H1 (cell line): ENCODE results near the gene MEGF11. TPM values are rescaled to one million over a fixed set of nuclear protein-coding genes. Genes with fewer than 3 reads are reported as not detected.

ENCODE experiments used
- CTCF ChIA-PET: fragments of 300-600 bp; sonication (Branson Sonifier 250); formaldehyde crosslinking; loops from one replicate; lab custom pipeline; 2021; ENCODE audit not compliant: partially characterized antibody; lab: Charles Lee
- POLR2A ChIA-PET: fragments of 300-600 bp; sonication (Branson Sonifier 250); formaldehyde crosslinking; loops from one replicate; lab custom pipeline; 2021; ENCODE audit warnings: inconsistent platforms; ENCODE audit not compliant: partially characterized antibody; lab: Charles Lee
- DNase-seq, 2 experiments: peaks; one replicate each; pipeline versions ENCODE4 v3.0.0 to v3.0.0-alpha.2; 2010 to 2022; ENCODE audit warnings: low spot score in 2 of 2, low read depth in 1 of 2, mixed read lengths in 1 of 2
- FAIRE-seq: peaks from 2 replicates; lab custom pipeline; 2011; peaks lifted over from hg19 to GRCh38; lab: Jason Lieb, UNC
- H2AFZ ChIP-seq: 2 replicates; pipeline ENCODE4 v1.8.1; 2012; ENCODE audit warnings: low read length, inconsistent platforms
- H2AK5ac ChIP-seq: 2 replicates; pipeline ENCODE4 v1.6.1; 2013; ENCODE audit warnings: low read depth, low read length
- H2BK120ac ChIP-seq: replicated peaks from 2 replicates; pipeline ENCODE3; 2013; ENCODE audit warnings: low read depth, low read length, inconsistent platforms
- H2BK12ac ChIP-seq: 2 replicates; pipeline ENCODE4 v1.6.1; 2013; ENCODE audit warnings: low read depth, low read length
- H2BK15ac ChIP-seq: 2 replicates; pipeline ENCODE4 v1.6.1; 2013; ENCODE audit warnings: low read length
- H2BK20ac ChIP-seq: 2 replicates; pipeline ENCODE4 v1.6.1; 2013; ENCODE audit warnings: low read length
- H2BK5ac ChIP-seq: 2 replicates; pipeline ENCODE4 v1.6.1; 2013; ENCODE audit warnings: low read depth, low read length
- H3K14ac ChIP-seq: 2 replicates; pipeline ENCODE4 v1.6.1; 2013; ENCODE audit warnings: inconsistent platforms; ENCODE audit not compliant: insufficient read length
- H3K18ac ChIP-seq: 2 replicates; pipeline ENCODE4 v1.6.1; 2013; ENCODE audit warnings: low read length; ENCODE audit errors: extremely low read depth
- H3K23ac ChIP-seq: 2 replicates; pipeline ENCODE4 v1.6.1; 2013; ENCODE audit warnings: inconsistent platforms; ENCODE audit not compliant: insufficient read length
- H3K23me2 ChIP-seq: 2 replicates; pipeline ENCODE4 v1.6.1; 2013; ENCODE audit warnings: low read depth, low read length
- H3K27ac ChIP-seq: 2 replicates; pipeline ENCODE4 v1.6.1; 2011; ENCODE audit warnings: low read depth, low read length, inconsistent platforms
- H3K27me3 ChIP-seq, 4 experiments: replicated peaks in 1 of 4; 1 replicate in 1 of 4; 2 replicates in 3 of 4; pipeline versions ENCODE4 v1.6.1 to v1.8.1; 2011 to 2013; ENCODE audit warnings: low read length in 3 of 4, mild to moderate bottlenecking in 3 of 4, inconsistent platforms in 2 of 4, mixed read lengths in 2 of 4, moderate library complexity in 1 of 4; ENCODE audit not compliant: control insufficient read depth in 3 of 4, insufficient read depth in 3 of 4; ENCODE audit errors: extremely low read depth in 1 of 4
- H3K36me3 ChIP-seq, 4 experiments: 2 replicates each; pipeline versions ENCODE4 v1.6.1 to v1.8.1; 2011 to 2013; ENCODE audit warnings: mild to moderate bottlenecking in 4 of 4, low read length in 3 of 4, moderate library complexity in 2 of 4, control low read depth in 1 of 4, inconsistent platforms in 1 of 4; ENCODE audit not compliant: insufficient read depth in 4 of 4, control insufficient read depth in 2 of 4
- H3K4ac ChIP-seq: replicated peaks from 2 replicates; pipeline ENCODE3; 2013; ENCODE audit warnings: low read length, low read depth, mixed read lengths, inconsistent platforms; ENCODE audit not compliant: insufficient read length
- H3K4me1 ChIP-seq, 4 experiments: replicated peaks in 1 of 4; 1 replicate in 1 of 4; 2 replicates in 3 of 4; pipeline versions ENCODE4 v1.6.1 to v1.8.1; 2011 to 2013; ENCODE audit warnings: low read length in 3 of 4, inconsistent platforms in 2 of 4, mixed read lengths in 1 of 4; ENCODE audit not compliant: insufficient read depth in 4 of 4, control insufficient read depth in 3 of 4
- H3K4me2 ChIP-seq, 2 experiments: 2 replicates each; pipeline versions ENCODE4 v1.6.1 to v1.8.1; 2011 to 2013; ENCODE audit warnings: low read depth in 2 of 2, low read length in 2 of 2, control low read depth in 1 of 2, inconsistent platforms in 1 of 2, mild to moderate bottlenecking in 1 of 2; ENCODE audit not compliant: insufficient read depth in 1 of 2
- H3K4me3 ChIP-seq, 4 experiments: fragments of 200-600, 300-600 bp in 1 of 4; sonication (generic), shearing (Covaris generic), sonication (Bioruptor Twin) in 1 of 4; 2 replicates each; pipeline versions ENCODE4 v1.5.1 to v1.8.1; 2011 to 2016; ENCODE audit warnings: low read length in 4 of 4, low read depth in 3 of 4, control low read depth in 2 of 4, inconsistent platforms in 2 of 4, mild to moderate bottlenecking in 2 of 4, mixed read lengths in 1 of 4, moderate library complexity in 1 of 4; ENCODE audit not compliant: insufficient read depth in 2 of 4; ENCODE audit errors: extremely low read depth in 1 of 4
- H3K56ac ChIP-seq: replicated peaks from 2 replicates; pipeline ENCODE3; 2013; ENCODE audit warnings: low read depth, mild to moderate bottlenecking, mixed read lengths, low read length, inconsistent platforms; ENCODE audit not compliant: insufficient read length
- H3K79me1 ChIP-seq: 2 replicates; pipeline ENCODE4 v1.6.1; 2013; ENCODE audit warnings: low read depth, low read length, control low read depth
- H3K79me2 ChIP-seq, 2 experiments: 2 replicates each; pipeline versions ENCODE4 v1.6.1 to v1.8.1; 2012 to 2013; ENCODE audit warnings: low read length in 2 of 2, mild to moderate bottlenecking in 2 of 2, inconsistent platforms in 1 of 2; ENCODE audit not compliant: insufficient read depth in 2 of 2, control insufficient read depth in 1 of 2
- H3K9ac ChIP-seq, 4 experiments: replicated peaks in 1 of 4; 1 replicate in 1 of 4; 2 replicates in 3 of 4; pipeline versions ENCODE4 v1.6.1 to v1.8.1; 2011 to 2013; ENCODE audit warnings: low read depth in 3 of 4, low read length in 3 of 4, control low read depth in 2 of 4, mild to moderate bottlenecking in 2 of 4, moderate library complexity in 2 of 4, inconsistent platforms in 1 of 4; ENCODE audit errors: extremely low read depth in 1 of 4
- H3K9me3 ChIP-seq, 2 experiments: 2 replicates each; pipeline versions ENCODE4 v1.6.1 to v1.8.1; 2012 to 2013; ENCODE audit warnings: mild to moderate bottlenecking in 2 of 2, moderate library complexity in 2 of 2, control low read depth in 1 of 2, inconsistent platforms in 1 of 2, low read depth in 1 of 2, low read length in 1 of 2, mixed read lengths in 1 of 2; ENCODE audit not compliant: insufficient read depth in 2 of 2
- H4K20me1 ChIP-seq, 2 experiments: replicated peaks in 1 of 2; 2 replicates each; pipeline versions ENCODE3 to v1.8.1; 2011 to 2013; ENCODE audit warnings: inconsistent platforms in 2 of 2, low read length in 2 of 2, mild to moderate bottlenecking in 1 of 2; ENCODE audit not compliant: insufficient read depth in 2 of 2, control insufficient read depth in 1 of 2
- H4K5ac ChIP-seq: 2 replicates; pipeline ENCODE4 v1.6.1; 2013; ENCODE audit warnings: low read length, low read depth, mixed read lengths, inconsistent platforms; ENCODE audit not compliant: insufficient read length
- H4K8ac ChIP-seq: 2 replicates; pipeline ENCODE4 v1.8.0; 2013; ENCODE audit warnings: mild to moderate bottlenecking, moderate library complexity, low read length, inconsistent platforms; ENCODE audit not compliant: insufficient read depth; ENCODE audit errors: extremely low read depth
- H4K91ac ChIP-seq: replicated peaks from 2 replicates; pipeline ENCODE3; 2013; ENCODE audit warnings: low read length, mixed read lengths, inconsistent platforms; ENCODE audit not compliant: insufficient read length
- CREB1 ChIP-seq: IDR thresholded peaks from 2 replicates; pipeline ENCODE4 v1.6.1; 2012; ENCODE audit warnings: inconsistent platforms
- EGR1 ChIP-seq: IDR thresholded peaks from 2 replicates; pipeline ENCODE4 v1.6.1; 2011; ENCODE audit warnings: low read depth, low read length, borderline replicate concordance
- FOSL1 ChIP-seq: IDR thresholded peaks from 2 replicates; pipeline ENCODE4 v1.6.1; 2011; ENCODE audit warnings: mild to moderate bottlenecking, low read depth, low read length, moderate library complexity; ENCODE audit not compliant: insufficient read depth
- HDAC2 ChIP-seq, 2 experiments: fragments of 300-600 bp in 1 of 2; sonication (generic) in 1 of 2; IDR thresholded peaks; 2 replicates each; pipeline ENCODE4 v1.6.1; 2011 to 2012; ENCODE audit warnings: low read depth in 2 of 2, low read length in 2 of 2, mild to moderate bottlenecking in 2 of 2, moderate library complexity in 2 of 2, borderline replicate concordance in 1 of 2, inconsistent platforms in 1 of 2
- KDM1A ChIP-seq: fragments of 200-600, 300-600 bp; sonication (generic); IDR thresholded peaks from 2 replicates; pipeline ENCODE4 v1.7.1; 2016; ENCODE audit warnings: mild to moderate bottlenecking, low read length, borderline replicate concordance
- KDM4A ChIP-seq: IDR thresholded peaks from one replicate; pipeline ENCODE4 v1.7.1; 2012; ENCODE audit warnings: low read depth, mild to moderate bottlenecking, moderate library complexity, low read length, inconsistent platforms; ENCODE audit not compliant: severe bottlenecking
- RBBP5 ChIP-seq: IDR thresholded peaks from 2 replicates; pipeline ENCODE4 v1.7.1; 2012; ENCODE audit warnings: low read depth, mild to moderate bottlenecking, inconsistent platforms, low read length, moderate library complexity, borderline replicate concordance
- RFX5 ChIP-seq: IDR thresholded peaks from 2 replicates; pipeline ENCODE4 v1.6.1; 2011; ENCODE audit warnings: low read depth, low read length, improper control_type of control experiment, borderline replicate concordance
- SIX5 ChIP-seq: IDR thresholded peaks from 2 replicates; pipeline ENCODE4 v1.6.1; 2011; ENCODE audit warnings: mild to moderate bottlenecking, low read depth, low read length
- SP4 ChIP-seq: IDR thresholded peaks from 2 replicates; pipeline ENCODE4 v1.6.1; 2012; ENCODE audit warnings: low read length, inconsistent platforms
- TAF1 ChIP-seq: IDR thresholded peaks from 2 replicates; pipeline ENCODE4 v1.6.1; 2011; ENCODE audit warnings: mild to moderate bottlenecking, low read depth, low read length
- TBP ChIP-seq: IDR thresholded peaks from 2 replicates; pipeline ENCODE4 v1.6.1; 2011; ENCODE audit warnings: low read depth, low read length, improper control_type of control experiment
- YY1 ChIP-seq: IDR thresholded peaks from 2 replicates; pipeline ENCODE4 v1.6.1; 2011; ENCODE audit warnings: low read depth, mild to moderate bottlenecking, low read length
- WGBS, 2 experiments: shearing (Covaris generic) in 1 of 2; methylation state at CpG; one replicate each; pipeline versions ENCODE4 v1.1.6 to v1.1.7; 2013 to 2015; ENCODE audit warnings: low lambda C conversion rate in 2 of 2, mixed read lengths in 2 of 2, inconsistent platforms in 1 of 2, low coverage in 1 of 2, missing lambda C conversion rate in 1 of 2; ENCODE audit not compliant: insufficient replicate concordance in 2 of 2, insufficient coverage in 1 of 2, insufficient read length in 1 of 2; ENCODE audit errors: extremely low coverage in 1 of 2, missing lambda C conversion rate in 1 of 2; 5-methylcytosine and 5-hydroxymethylcytosine counted together
- polyA plus RNA-seq, 7 experiments: library from polyadenylated mRNA; depleted of rRNA in 3 of 7; stranded (reverse) in 5 of 7; unstranded in 2 of 7; fragments of >200 nt in 5 of 7; fragments of 200-250 nt in 2 of 7; gene quantifications; 1 replicate in 5 of 7; 2 replicates in 1 of 7; 4 replicates in 1 of 7; pipeline versions ENCODE4 v1.2.1 to v1.2.3, GENCODE V29; 2011 to 2013; ENCODE audit warnings: missing spikeins in 2 of 7, mixed read lengths in 2 of 7
- total RNA-seq: library from RNA; stranded (reverse); fragmentation: NEBNext Ultra II Directional; extraction: Animal tissue kit (Norgen Biotek cat#: 25700); gene quantifications from 2 replicates; pipeline ENCODE4 v1.2.1, GENCODE V29; 2021
- TF ChIP-seq, protein P1 (sequence below): IDR thresholded peaks from 2 replicates; pipeline ENCODE4 v1.6.1; 2012; ENCODE audit warnings: inconsistent platforms

The MEGF11 gene
- total and polyA plus RNA-seq, 2 of the 8 experiments (the other 6 are each of a cell fraction or from before 2014, with no cell fraction given), result 4.4 to 4.8 TPM

DNA sequence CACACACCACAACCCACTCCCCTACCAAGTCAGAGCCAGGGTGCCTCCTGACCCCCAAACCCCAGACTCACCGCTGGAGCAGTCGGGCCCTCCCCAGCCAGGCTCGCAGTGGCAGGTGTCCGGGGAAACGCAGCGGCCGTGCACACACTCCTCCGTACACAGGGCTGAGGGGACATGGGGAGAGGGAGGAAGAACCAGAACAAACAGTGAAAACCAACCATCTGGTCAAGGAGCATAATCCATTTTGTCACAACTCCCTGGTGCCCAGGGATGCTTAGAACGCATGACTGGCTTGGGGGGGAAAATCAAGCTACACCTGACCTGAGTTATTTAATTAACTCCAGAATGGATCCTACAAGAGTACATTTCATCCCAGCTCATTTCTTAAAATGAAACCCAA, 159.2 kb downstream of the MEGF11 start:
- H3K27me3 ChIP-seq, result no peaks in the 10 kb centered on the region
- no peak for DNase-seq
- no peaks in the 10 kb centered on the region for H3K79me2 ChIP-seq
- no peak overlapping the region for H2BK20ac ChIP-seq
- H4K91ac ChIP-seq, result no peak overlapping the region
- TF ChIP-seq SP4 (no peak), HDAC2 (IDR thresholded peaks at IDR 0.05; ENCODE audit: borderline replicate concordance in 1 of 2, low read depth in 2 of 2, low read length in 2 of 2) (no peak), RBBP5 (no peak), FOSL1 (no peak), KDM1A (no peak), TBP (no peak), KDM4A (no peak), RFX5 (no peak), CREB1 (no peak), TAF1 (no peak), YY1 (no peak), SIX5 (no peak), EGR1 (no peak)
- TF ChIP-seq, protein P1, sequence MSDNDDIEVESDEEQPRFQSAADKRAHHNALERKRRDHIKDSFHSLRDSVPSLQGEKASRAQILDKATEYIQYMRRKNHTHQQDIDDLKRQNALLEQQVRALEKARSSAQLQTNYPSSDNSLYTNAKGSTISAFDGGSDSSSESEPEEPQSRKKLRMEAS, result no peak
- H3K79me1 ChIP-seq, result no peaks in the 10 kb centered on the region
- H3K23ac ChIP-seq, result no peak overlapping the region
- no peak overlapping the region for H3K4me2 ChIP-seq
- H2BK15ac ChIP-seq, result no peak overlapping the region
- H2BK12ac ChIP-seq, result no peak overlapping the region
- CTCF ChIA-PET, result interaction anchor here (1.1 to 1.7 kb wide), 2 partner anchors 9 to 13 kb away, joined by 4 to 5 read pairs; no protein-coding TSS in a partner anchor
- no peak overlapping the region for H3K56ac ChIP-seq
- H3K18ac ChIP-seq, result no peak overlapping the region
- no peak overlapping the region for H2BK120ac ChIP-seq
- H3K27ac ChIP-seq, result no peak overlapping the region
- H3K4me1 ChIP-seq, result peaks cover 0 to 7% (median 2%) of the 10 kb centered on the region in 4 experiments; a peak in 2 of 7 replicates
- H3K9me3 ChIP-seq, result no peaks in the 10 kb centered on the region
- H3K9ac ChIP-seq, result no peak overlapping the region
- POLR2A ChIA-PET, result no interaction called here
- H4K8ac ChIP-seq, result no peak overlapping the region
- no peak for FAIRE-seq
- no peaks in the 10 kb centered on the region for H4K20me1 ChIP-seq
- no peaks in the 10 kb centered on the region for H3K23me2 ChIP-seq
- no peak overlapping the region for H3K4ac ChIP-seq
- H2AK5ac ChIP-seq, result no peak overlapping the region
- no peaks in the 10 kb centered on the region for H3K36me3 ChIP-seq
- H3K14ac ChIP-seq, result no peak overlapping the region
- H3K4me3 ChIP-seq, result no peak overlapping the region
- H2BK5ac ChIP-seq, result no peak overlapping the region
- no peak overlapping the region for H4K5ac ChIP-seq
- 96% methylated on average over 9 of the region's 9 CpGs; no CpG with 5 or more reads in 1 of the 2 experiments for WGBS, 2 experiments
- H2AFZ ChIP-seq, result no peak overlapping the region
